KG1 (cell line): ENCODE results near the gene TAF1A.

Experiments
- DNase-seq: peaks from one replicate; lab custom pipeline; 2025; lab: John Stamatoyannopoulos, UW

Gene TAF1A

GRCh38 chr1:222596696-222597095 is 7.0 kb upstream of the TAF1A start:
- no peak for DNase-seq

GRCh38 chr1:222594789-222595188 is 5.1 kb upstream of the TAF1A start:
- DNase-seq, result no peak

- no peak for DNase-seq
Observed at GRCh38 chr1:222592171-222592570, 2.4 kb upstream of the TAF1A start.

- no peak for DNase-seq
Observed at GRCh38 chr1:222588135-222588534, 1.6 kb downstream of the TAF1A start.

DNA sequence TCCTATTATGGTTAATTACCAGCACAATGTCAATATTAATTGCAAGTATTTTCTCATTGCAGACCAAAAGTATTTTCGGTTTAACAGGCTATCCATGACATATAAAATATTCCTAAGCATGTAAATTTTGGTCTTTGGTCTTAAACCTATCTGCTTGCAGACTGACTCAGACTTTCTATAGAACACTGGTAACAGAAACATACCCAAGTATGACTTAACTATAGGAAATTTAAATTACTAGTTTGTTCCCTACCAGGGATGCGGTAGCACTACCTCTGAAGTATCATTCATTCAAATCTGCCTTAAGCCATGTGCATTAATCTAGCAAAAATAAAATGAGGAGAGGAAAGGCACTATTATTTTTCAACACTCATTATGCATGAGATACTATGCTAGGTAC is 2.9 kb downstream of the TAF1A start:
- DNase-seq, result no peak

DNA sequence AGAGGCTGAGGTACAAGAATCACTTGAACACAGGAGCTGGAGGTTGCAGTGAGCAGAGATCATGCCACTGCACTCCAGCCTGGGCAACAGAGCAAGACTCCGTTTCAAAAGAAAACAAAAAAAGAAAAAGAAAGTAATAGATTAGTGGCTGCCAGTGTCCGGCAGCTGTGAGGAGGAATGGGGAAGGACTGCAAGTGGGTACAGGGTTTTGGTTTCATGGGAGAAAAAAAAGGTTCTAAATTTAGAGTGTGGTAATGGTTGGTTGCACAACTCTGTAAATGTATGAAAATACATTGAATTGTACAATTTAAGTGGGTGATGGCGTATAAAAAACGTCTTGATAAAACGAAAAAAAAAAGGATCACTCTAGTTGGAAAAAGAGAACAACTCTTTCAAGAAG is 6.7 kb downstream of the TAF1A start:
- no peak for DNase-seq

- DNase-seq, result no peak
Observed at GRCh38 chr1:222582099-222582774, 7.5 kb downstream of the TAF1A start.

DNA sequence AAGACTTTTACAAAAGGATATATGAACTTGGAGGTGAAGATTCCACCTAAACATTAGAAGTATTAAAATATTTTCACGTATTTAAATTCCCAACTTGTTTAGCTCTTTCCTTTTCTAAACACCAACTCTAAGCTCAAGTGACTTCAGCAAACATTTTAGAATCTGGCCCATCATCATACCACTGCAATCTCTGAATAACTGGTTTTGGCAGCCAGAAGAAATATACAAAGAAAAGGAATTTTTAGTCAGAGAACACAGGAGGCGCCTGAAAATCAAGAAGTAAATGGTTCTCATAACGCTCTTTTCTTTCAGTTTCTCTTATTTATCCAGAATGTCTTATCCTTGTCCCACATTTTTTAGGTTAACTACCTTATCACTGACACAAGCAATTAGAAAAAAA is 10.4 kb downstream of the TAF1A start:
- no peak for DNase-seq

- DNase-seq, result no peak
Observed at GRCh38 chr1:222570837-222571236, 18.9 kb downstream of the TAF1A start.

GRCh38 chr1:222561656-222562055 is 28.1 kb downstream of the TAF1A start:
- no peak for DNase-seq

DNA sequence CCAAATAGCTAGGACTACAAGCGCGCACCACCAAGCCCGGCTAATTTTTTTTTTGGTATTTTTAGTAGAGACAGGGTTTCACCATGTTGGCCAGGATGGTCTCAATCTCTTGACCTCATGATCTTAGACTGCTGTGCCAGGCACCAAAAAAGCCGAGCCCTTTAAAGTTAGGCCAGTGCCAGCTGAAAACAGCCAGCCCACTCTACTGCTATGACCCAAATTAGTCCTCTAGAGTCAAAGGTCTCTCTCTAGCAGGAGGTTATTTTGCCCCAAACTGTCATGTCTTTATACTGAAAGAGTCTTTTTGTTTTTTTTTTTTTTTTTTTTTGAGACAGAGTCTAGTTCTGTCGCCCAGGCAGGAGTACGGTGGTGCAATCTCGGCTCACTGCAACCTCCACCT is 32.2 kb downstream of the TAF1A start:
- no peak for DNase-seq

- DNase-seq, result no peak
Observed at GRCh38 chr1:222557148-222557547, 32.6 kb downstream of the TAF1A start.

DNA sequence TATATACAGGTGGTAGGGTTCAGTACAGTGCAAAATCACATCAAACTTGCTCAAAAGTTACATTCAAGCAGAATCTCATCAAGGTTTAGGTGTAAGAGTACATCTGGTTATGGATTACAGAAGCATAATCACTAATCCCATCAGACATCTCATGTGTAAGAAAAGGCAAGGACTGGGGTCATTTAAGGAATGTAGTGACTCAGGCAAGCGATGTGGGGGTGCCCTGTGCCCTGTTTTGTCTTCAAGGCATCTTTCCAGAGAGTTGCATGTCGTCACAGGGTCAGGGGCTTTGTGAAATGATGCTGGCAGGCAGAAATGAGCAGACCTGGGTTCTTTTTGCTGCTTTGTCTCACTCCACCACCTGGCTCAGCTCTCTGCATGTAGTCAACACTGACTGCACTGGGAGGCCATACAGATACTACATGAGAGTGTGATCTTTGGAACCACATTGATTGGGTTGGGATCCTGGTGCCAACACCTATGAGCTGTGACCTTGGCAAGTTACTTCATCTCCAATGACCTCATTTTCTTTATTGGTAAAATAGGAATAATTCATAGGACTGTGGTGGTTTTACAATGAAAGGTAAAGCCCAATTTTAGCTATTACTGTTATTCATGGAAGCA is 33.6 kb downstream of the TAF1A start:
- no peak for DNase-seq

DNA sequence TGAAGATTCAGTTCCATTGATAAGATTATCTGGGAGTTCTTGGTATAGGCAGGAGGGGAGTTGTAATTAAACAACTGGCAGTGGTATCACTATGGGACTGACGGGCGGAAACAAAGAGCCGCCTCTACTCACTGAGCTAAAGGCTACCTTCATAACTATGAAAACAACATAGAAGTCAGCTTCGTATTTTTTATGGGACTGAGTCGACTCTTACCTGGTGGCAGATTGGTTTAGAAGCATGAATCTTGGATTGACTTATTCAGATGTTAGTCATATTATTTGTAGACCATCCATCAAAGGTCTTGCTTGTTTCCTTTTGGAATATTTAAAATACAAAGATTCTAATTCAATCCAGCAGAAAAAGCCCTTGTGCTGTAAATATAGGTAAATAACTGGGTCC is 35.6 kb downstream of the TAF1A start:
- DNase-seq, result no peak

DNA sequence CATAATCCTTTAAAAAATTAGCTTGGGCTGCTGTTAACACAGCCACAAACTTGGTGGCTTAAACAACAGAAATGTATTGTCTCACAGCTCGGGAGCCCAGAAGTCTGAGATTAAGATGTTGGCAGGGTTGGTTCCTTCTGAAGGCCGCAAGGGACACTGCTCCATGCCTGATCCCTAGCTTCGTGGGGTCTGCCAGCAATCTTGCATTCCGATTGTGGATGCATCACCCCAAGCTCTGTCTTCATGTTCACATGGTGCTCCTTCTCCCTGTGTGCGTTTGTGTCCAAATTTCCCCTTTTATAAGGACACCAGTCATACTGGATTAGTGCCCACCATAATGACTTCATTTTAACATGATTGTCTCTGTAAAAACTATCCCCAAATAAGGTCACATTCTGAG is 36.9 kb downstream of the TAF1A start:
- no peak for DNase-seq

- DNase-seq, result no peak
Observed at GRCh38 chr1:222547944-222548671, 41.6 kb downstream of the TAF1A start, which contains the start of gene HHIPL2. TSS of gene HHIPL2 (minus strand) at chr1:222548104. CDS start at chr1:222548044, 60 bp downstream.

DNA sequence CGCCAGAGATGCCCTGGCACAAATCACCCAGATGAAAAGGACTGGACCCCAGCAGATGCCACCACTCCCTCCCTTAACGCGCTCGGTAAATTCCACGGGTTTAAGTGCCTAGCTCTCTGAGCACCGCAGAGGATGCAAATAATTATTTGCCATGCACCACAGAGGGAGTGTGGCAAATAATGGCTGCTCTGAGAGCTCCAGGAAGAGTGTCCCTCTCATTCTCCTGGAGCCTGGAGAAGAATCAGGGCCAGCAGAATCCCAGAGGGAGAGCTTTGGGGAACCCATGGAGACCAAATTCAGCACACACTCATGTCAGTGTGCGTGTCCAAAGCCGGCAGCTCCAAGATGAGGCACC is 42.5 kb downstream of the TAF1A start:
- DNase-seq, result no peak

GRCh38 chr1:222546548-222547259 is 43.0 kb downstream of the TAF1A start:
- no peak for DNase-seq

DNA sequence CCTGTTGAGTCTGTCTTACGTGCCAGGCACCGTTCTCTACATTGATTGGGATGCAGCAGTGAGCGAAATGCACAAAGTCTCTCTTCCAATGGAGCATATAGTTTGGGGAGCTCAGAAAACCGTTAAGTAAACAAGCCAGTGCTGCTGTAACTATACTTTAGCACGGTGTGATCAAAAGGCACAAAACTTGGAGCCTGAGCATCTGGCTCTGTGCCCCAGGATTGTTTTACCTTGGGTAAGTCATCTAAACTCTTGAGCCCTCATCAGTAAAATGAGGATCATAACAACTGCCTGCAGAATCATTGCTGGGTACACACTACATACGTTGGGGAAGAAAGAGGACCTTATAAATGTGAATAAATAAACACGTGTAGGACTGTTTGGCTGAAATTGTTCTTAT is 43.6 kb downstream of the TAF1A start:
- DNase-seq, result no peak

DNA sequence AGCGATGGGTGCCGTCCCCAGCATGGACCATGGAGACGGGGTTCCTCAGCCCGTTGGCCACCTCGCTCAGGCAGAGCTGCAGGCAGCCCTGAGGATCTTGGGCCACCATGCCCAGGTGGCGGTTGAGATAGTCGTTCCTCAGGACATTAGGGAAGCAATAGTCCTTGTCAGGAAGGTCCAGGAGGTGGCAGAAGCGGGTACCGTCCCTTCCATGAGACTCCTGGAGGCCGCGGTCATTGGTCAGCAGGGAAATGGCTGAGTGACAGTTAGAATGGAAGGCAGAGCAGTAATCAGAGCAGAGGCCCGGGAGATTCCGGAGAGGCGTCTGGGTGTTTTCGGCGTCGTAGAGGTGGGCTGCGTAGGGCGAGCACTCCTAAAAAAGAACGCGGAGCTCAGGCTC is 45.9 kb downstream of the TAF1A start:
- no peak for DNase-seq

GRCh38 chr1:222540598-222540995 is 49.1 kb downstream of the TAF1A start:
- no peak for DNase-seq

DNA sequence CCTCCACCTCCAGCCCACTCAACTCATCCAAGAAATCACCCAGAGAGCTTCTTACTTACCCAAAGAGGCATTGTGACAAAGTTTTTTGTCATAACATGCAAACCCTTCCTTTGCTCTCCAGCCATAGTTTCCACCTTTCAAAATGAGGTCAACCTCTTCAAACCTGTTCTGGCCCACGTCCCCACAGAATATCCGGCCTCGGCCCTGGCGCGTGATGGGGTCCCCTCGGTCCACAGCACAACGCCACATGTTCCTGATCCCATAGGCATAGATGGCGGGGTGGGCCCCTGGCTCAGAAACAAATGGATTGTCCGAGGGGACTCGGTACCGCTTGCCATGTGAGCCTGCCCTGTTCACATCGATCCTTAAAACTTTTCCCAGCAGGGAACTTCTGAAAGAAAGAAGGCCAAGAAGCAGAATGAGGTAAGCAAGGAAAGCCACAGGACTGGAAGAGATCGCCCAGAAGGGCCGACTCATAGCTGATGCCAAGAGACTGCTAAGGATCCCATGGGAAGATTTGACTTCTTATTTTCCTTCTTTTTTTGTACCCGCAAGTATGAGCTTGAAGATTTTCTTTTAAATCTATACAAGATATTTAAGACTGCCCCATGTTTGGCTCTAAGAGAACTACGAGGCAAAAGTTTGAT is 49.7 kb downstream of the TAF1A start:
- DNase-seq, result no peak
